KMS-11 (cell line): ENCODE results near the gene ELAVL4.

Experiments used
- H2AFZ ChIP-seq: fragments of 200-600 bp; sonication (generic); 2 replicates; pipeline ENCODE4 v1.6.1; 2016; ENCODE audit warnings: antibody characterized with exemption, mixed run types, low read depth
- H3K27ac ChIP-seq: fragments of 200-600 bp; sonication (generic); 2 replicates; pipeline ENCODE4 v1.6.1; 2016; ENCODE audit warnings: mild to moderate bottlenecking, mixed run types
- H3K27me3 ChIP-seq: fragments of 200-600 bp; sonication (generic); 2 replicates; pipeline ENCODE4 v1.6.1; 2017; ENCODE audit warnings: mild to moderate bottlenecking, low read depth, mixed run types, moderate library complexity; ENCODE audit not compliant: insufficient read depth
- H3K36me3 ChIP-seq: fragments of 200-600 bp; sonication (generic); 2 replicates; pipeline ENCODE4 v1.6.1; 2017; ENCODE audit warnings: mild to moderate bottlenecking, mixed run types; ENCODE audit not compliant: insufficient read depth
- H3K4me1 ChIP-seq: fragments of 200-600 bp; sonication (generic); 2 replicates; pipeline ENCODE4 v1.6.1; 2016; ENCODE audit warnings: mild to moderate bottlenecking, low read depth, mixed run types; ENCODE audit not compliant: poor library complexity, severe bottlenecking
- H3K4me2 ChIP-seq: fragments of 200-600 bp; sonication (generic); 2 replicates; pipeline ENCODE4 v1.7.0; 2016; ENCODE audit warnings: mild to moderate bottlenecking, mixed run types
- H3K4me3 ChIP-seq: fragments of 200-600 bp; sonication (generic); IDR thresholded peaks from 2 replicates; pipeline ENCODE4 v1.6.1; 2017; ENCODE audit warnings: low read depth, low read length, mixed read lengths; ENCODE audit not compliant: insufficient read depth
- H3K79me2 ChIP-seq: fragments of 200-600 bp; sonication (generic); 2 replicates; pipeline ENCODE4 v1.6.1; 2016; ENCODE audit warnings: low read depth, mixed run types; ENCODE audit not compliant: insufficient read depth
- H3K9ac ChIP-seq: fragments of 200-600 bp; sonication (generic); 2 replicates; pipeline ENCODE4 v1.6.1; 2016; ENCODE audit warnings: mild to moderate bottlenecking, mixed run types
- H4K20me1 ChIP-seq: fragments of 200-600 bp; sonication (generic); 2 replicates; pipeline ENCODE4 v1.6.1; 2016; ENCODE audit warnings: mild to moderate bottlenecking, mixed run types; ENCODE audit not compliant: insufficient read depth
- TF ChIP-seq, protein P1 (sequence below): fragments of 200-600 bp; sonication (generic); conservative IDR thresholded peaks from 2 replicates; pipeline ENCODE4 v1.6.1; 2017; ENCODE audit warnings: low read depth, mild to moderate bottlenecking, antibody characterized with exemption, low read length, moderate library complexity, mixed read lengths

Gene ELAVL4

DNA sequence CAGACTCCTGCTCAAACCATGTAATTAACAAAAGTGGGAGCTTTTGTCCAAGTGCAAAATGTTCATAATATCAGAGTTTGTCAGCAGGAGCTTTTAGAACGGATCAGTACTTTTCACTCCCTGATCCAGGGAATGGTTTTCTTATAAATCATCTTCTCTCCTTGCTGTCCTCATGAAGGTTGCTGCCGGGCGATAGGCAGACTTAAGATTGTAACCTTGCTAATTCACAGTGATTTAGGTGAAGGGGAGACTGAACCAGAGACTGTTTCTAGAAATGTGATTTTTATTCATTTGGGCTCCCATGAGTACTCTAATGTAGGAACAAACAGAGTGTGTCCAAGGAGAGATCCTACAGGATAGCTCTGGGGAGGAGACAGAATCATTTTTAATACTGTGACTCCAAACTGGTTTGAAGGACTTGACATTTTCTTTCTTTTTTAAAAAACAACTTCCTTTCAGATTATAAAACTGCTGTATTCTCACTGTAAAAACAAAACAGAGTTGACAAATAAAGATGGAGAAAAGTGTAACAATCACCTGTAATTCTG, 23.7 kb downstream of the ELAVL4 start:
- TF ChIP-seq, protein P1, sequence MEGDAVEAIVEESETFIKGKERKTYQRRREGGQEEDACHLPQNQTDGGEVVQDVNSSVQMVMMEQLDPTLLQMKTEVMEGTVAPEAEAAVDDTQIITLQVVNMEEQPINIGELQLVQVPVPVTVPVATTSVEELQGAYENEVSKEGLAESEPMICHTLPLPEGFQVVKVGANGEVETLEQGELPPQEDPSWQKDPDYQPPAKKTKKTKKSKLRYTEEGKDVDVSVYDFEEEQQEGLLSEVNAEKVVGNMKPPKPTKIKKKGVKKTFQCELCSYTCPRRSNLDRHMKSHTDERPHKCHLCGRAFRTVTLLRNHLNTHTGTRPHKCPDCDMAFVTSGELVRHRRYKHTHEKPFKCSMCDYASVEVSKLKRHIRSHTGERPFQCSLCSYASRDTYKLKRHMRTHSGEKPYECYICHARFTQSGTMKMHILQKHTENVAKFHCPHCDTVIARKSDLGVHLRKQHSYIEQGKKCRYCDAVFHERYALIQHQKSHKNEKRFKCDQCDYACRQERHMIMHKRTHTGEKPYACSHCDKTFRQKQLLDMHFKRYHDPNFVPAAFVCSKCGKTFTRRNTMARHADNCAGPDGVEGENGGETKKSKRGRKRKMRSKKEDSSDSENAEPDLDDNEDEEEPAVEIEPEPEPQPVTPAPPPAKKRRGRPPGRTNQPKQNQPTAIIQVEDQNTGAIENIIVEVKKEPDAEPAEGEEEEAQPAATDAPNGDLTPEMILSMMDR = no peak
- Histone ChIP-seq H3K36me3 (no peaks in the 10 kb centered on the region), H3K27me3 (no peaks in the 10 kb centered on the region), H3K9ac (no peak overlapping the region), H3K27ac (no peak overlapping the region), H3K79me2 (no peaks in the 10 kb centered on the region), H3K4me3 (no peak overlapping the region), H3K4me1 (no peaks in the 10 kb centered on the region), H2AFZ (no peak overlapping the region), H4K20me1 (no peaks in the 10 kb centered on the region), H3K4me2 (no peak overlapping the region)

DNA sequence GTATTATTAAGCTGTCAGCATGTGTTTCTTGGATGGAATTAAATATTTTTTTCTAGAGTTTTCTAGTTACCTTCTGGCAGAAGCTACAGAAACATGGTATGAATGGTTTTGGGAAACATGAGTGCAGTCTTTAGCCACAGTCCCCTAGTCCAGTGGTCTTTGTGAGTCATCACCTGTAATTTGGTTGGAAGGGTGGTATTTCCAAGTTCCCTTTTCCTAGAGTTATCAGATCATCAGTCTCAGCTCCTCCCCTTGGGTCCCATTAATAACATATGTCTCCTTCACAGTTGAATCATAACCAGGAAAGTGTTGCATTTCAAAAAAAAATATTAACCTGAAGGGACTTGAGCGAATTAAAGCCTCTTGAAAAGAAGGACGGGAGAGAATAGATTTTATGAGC, 27.0 kb downstream of the ELAVL4 start:
- Histone ChIP-seq H3K36me3 (no peaks in the 10 kb centered on the region), H3K27me3 (no peaks in the 10 kb centered on the region)
- TF ChIP-seq, protein P1 = no peak

DNA sequence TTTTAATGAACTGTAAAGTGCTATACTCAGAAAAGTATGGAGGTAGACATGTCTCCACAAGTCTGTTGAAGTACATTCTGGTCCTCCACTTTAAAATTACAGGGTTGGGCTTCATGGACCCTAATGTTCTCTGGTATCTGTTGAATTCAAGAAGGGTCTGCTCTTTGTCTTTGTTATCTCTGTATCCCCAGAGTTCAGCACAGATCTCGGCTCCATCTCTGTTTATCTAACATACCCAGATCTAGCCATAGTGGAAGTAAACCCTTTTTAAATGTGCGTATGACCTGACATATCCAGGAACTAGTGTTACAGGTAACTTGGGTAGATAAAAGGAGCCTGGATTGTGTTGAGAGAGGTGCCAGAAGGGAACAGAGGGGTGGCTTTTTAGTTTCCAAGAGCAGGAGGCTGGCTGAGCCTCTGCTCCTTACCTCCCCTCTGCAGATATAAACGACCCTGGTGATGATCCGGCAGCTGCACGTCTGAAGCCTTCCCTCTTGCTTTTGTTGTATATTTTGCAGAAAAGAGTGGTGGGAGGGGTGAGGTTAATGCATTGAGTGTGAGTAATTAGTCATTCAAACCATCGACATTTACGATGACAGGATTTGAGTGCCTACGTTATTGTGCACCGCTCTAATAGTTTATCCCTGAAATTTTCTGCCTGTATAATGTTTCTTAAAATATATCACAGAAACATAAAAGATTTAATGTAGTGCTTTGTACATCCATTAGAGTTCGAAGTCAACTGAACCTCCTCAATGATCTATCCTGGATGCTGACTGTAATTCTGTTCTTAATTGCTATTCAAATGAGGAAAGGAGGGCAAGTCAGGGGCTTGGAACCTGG, 30.8 kb downstream of the ELAVL4 start:
- TF ChIP-seq, protein P1 = no peak
- H3K4me1 ChIP-seq = no peaks in the 10 kb centered on the region
- no peak overlapping the region for H2AFZ ChIP-seq
- no peak overlapping the region for H3K9ac ChIP-seq
- H3K4me3 ChIP-seq = no peak overlapping the region
- no peak overlapping the region for H3K27ac ChIP-seq
- no peaks in the 10 kb centered on the region for H3K36me3 ChIP-seq
- no peak overlapping the region for H3K4me2 ChIP-seq
- H4K20me1 ChIP-seq = no peaks in the 10 kb centered on the region
- no peaks in the 10 kb centered on the region for H3K79me2 ChIP-seq
- H3K27me3 ChIP-seq = no peaks in the 10 kb centered on the region

More for the DNA sequence above, 27.0 kb downstream of the ELAVL4 start:
- Histone ChIP-seq H3K79me2 (no peaks in the 10 kb centered on the region), H3K4me1 (no peaks in the 10 kb centered on the region), H3K4me3 (no peak overlapping the region), H2AFZ (no peak overlapping the region), H3K27ac (no peak overlapping the region), H3K9ac (no peak overlapping the region), H4K20me1 (no peaks in the 10 kb centered on the region), H3K4me2 (no peak overlapping the region)

DNA sequence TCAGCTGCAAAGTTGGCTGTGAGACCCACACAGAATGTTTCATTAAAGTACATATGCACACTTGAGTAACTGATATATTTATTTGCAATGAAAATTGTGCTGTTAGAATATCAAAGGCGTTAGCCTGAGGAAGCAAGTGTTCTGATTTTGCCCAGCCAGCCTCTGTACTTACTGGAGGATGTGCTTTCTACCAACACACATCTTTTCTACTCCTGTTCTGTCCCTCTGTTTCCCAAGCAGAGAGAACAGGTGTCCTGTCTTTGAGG, 31.4 kb downstream of the ELAVL4 start:
- Histone ChIP-seq H3K4me3 (no peak overlapping the region), H2AFZ (no peak overlapping the region), H3K9ac (no peak overlapping the region), H3K36me3 (no peaks in the 10 kb centered on the region), H3K27ac (no peak overlapping the region), H3K4me1 (no peaks in the 10 kb centered on the region), H3K79me2 (no peaks in the 10 kb centered on the region), H3K27me3 (no peaks in the 10 kb centered on the region), H4K20me1 (no peaks in the 10 kb centered on the region), H3K4me2 (no peak overlapping the region)
- TF ChIP-seq, protein P1 = no peak
